DOHH2 (cell line): Measurements from ENCODE around the gene ZNRF2.

Experiments used
- CTCF ChIP-seq: fragments of 200-600 bp; sonication (generic); IDR thresholded peaks from one replicate; pipeline ENCODE4 v1.5.1; 2014; ENCODE audit warnings: antibody characterized with exemption, mild to moderate bottlenecking, low read depth, low read length; ENCODE audit not compliant: poor library complexity, severe bottlenecking
- EZH2phosphoT487 ChIP-seq: fragments of 200-600 bp; sonication (generic); IDR thresholded peaks from 2 replicates; pipeline ENCODE4 v1.6.1; 2017; ENCODE audit warnings: borderline replicate concordance, mild to moderate bottlenecking, antibody characterized with exemption, low read length, moderate library complexity, mixed read lengths

GRCh38 chr7:30327813-30328212, 43.4 kb downstream of the ZNRF2 start:
- no peak for TF ChIP-seq CTCF
- TF ChIP-seq EZH2phosphoT487, result no peak
